ENCODE data around the gene MSRB1. TPM values are rescaled to one million over a fixed set of nuclear protein-coding genes. Genes with fewer than 3 reads are reported as not detected.

The MSRB1 gene
- total and polyA plus RNA-seq, 2 of the 13 experiments (the other 11 are each of a cell fraction or from before 2014, with no cell fraction given): 32.1 to 75.4 TPM

DNA sequence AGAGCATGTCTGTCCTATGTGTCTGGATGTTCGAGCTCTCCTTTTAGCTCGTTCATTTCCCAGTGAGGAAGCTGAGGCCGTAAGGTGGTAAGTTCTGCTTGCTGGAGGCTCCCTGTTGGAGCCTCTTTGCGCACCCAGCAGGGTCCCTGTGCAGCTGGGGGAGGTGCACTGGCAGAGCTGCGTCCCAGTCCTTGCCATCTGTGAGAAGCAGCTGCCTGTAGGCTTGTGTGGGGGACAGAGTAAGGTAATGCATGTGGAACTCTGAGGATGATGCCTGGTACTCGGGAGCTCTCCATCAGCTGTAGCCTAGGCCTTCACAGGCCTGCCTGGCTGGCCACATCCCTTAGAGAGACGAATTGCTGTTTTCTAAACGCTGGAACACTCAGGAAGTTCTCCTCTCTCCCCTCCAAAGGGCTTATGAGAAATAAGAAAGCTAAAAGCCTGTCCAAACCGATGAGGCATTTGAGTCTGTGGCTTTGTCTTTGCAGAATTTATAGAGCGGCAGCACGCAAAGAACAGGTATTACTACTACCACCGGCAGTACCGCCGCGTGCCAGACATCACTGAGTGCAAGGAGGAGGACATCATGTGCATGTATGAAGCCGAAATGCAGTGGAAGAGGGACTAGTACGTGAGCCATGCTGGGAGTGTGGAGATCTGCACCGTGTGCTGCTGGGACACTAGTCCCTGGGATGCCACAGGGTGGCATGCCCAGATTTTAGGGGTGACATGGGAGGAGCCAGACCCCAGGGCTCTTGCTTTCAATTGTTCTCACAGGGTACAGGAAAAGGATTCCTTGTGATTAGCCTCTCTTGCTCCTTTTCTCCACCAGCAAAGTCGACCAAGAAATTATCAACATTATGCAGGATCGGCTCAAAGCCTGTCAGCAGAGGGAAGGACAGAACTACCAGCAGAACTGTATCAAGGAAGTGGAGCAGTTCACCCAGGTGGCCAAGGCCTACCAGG is 17.9 kb upstream of the MSRB1 start (continued):
- TF ChIP-seq, protein P1, sequence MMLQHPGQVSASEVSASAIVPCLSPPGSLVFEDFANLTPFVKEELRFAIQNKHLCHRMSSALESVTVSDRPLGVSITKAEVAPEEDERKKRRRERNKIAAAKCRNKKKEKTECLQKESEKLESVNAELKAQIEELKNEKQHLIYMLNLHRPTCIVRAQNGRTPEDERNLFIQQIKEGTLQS (CRISPR knock-in tag; IDR thresholded peaks at IDR 0.05): no peak
- TF ChIP-seq, protein P2, sequence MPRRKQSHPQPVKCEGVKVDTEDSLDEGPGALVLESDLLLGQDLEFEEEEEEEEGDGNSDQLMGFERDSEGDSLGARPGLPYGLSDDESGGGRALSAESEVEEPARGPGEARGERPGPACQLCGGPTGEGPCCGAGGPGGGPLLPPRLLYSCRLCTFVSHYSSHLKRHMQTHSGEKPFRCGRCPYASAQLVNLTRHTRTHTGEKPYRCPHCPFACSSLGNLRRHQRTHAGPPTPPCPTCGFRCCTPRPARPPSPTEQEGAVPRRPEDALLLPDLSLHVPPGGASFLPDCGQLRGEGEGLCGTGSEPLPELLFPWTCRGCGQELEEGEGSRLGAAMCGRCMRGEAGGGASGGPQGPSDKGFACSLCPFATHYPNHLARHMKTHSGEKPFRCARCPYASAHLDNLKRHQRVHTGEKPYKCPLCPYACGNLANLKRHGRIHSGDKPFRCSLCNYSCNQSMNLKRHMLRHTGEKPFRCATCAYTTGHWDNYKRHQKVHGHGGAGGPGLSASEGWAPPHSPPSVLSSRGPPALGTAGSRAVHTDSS (CRISPR knock-in tag; conservative IDR thresholded peaks at IDR 0.05): no peak
- 0 out of 2 replicates have a peak, but pooled peaks have one; percentile 16 for TF ChIP-seq NFIB (CRISPR knock-in tag; IDR thresholded peaks at IDR 0.05; ENCODE audit: borderline replicate concordance)
- TF ChIP-seq, protein P3, sequence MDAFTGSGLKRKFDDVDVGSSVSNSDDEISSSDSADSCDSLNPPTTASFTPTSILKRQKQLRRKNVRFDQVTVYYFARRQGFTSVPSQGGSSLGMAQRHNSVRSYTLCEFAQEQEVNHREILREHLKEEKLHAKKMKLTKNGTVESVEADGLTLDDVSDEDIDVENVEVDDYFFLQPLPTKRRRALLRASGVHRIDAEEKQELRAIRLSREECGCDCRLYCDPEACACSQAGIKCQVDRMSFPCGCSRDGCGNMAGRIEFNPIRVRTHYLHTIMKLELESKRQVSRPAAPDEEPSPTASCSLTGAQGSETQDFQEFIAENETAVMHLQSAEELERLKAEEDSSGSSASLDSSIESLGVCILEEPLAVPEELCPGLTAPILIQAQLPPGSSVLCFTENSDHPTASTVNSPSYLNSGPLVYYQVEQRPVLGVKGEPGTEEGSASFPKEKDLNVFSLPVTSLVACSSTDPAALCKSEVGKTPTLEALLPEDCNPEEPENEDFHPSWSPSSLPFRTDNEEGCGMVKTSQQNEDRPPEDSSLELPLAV (CRISPR knock-in tag; conservative IDR thresholded peaks at IDR 0.05; ENCODE audit: low read depth): no peak
- TF ChIP-seq, protein P4, sequence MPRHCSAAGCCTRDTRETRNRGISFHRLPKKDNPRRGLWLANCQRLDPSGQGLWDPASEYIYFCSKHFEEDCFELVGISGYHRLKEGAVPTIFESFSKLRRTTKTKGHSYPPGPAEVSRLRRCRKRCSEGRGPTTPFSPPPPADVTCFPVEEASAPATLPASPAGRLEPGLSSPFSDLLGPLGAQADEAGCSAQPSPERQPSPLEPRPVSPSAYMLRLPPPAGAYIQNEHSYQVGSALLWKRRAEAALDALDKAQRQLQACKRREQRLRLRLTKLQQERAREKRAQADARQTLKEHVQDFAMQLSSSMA (CRISPR knock-in tag; IDR thresholded peaks at IDR 0.05): no peak
- TF ChIP-seq, protein P5, sequence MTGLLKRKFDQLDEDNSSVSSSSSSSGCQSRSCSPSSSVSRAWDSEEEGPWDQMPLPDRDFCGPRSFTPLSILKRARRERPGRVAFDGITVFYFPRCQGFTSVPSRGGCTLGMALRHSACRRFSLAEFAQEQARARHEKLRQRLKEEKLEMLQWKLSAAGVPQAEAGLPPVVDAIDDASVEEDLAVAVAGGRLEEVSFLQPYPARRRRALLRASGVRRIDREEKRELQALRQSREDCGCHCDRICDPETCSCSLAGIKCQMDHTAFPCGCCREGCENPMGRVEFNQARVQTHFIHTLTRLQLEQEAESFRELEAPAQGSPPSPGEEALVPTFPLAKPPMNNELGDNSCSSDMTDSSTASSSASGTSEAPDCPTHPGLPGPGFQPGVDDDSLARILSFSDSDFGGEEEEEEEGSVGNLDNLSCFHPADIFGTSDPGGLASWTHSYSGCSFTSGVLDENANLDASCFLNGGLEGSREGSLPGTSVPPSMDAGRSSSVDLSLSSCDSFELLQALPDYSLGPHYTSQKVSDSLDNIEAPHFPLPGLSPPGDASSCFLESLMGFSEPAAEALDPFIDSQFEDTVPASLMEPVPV (CRISPR knock-in tag; IDR thresholded peaks at IDR 0.05): no peak; the same call in 1 of the 2 replicates
- TF ChIP-seq, protein P6, sequence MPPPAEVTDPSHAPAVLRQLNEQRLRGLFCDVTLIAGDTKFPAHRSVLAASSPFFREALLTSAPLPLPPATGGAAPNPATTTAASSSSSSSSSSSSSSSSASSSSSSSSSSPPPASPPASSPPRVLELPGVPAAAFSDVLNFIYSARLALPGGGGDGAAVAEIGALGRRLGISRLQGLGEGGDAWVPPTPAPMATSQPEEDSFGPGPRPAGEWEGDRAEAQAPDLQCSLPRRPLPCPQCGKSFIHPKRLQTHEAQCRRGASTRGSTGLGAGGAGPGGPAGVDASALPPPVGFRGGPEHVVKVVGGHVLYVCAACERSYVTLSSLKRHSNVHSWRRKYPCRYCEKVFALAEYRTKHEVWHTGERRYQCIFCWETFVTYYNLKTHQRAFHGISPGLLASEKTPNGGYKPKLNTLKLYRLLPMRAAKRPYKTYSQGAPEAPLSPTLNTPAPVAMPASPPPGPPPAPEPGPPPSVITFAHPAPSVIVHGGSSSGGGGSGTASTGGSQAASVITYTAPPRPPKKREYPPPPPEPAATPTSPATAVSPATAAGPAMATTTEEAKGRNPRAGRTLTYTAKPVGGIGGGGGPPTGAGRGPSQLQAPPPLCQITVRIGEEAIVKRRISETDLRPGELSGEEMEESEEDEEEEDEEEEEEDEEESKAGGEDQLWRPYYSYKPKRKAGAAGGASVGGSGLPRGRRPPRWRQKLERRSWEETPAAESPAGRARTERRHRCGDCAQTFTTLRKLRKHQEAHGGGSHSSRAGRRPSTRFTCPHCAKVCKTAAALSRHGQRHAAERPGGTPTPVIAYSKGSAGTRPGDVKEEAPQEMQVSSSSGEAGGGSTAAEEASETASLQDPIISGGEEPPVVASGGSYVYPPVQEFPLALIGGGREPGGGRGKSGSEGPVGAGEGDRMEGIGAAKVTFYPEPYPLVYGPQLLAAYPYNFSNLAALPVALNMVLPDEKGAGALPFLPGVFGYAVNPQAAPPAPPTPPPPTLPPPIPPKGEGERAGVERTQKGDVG (CRISPR knock-in tag; IDR thresholded peaks at IDR 0.05; ENCODE audit: borderline replicate concordance): no peak
- TF ChIP-seq, protein P7, sequence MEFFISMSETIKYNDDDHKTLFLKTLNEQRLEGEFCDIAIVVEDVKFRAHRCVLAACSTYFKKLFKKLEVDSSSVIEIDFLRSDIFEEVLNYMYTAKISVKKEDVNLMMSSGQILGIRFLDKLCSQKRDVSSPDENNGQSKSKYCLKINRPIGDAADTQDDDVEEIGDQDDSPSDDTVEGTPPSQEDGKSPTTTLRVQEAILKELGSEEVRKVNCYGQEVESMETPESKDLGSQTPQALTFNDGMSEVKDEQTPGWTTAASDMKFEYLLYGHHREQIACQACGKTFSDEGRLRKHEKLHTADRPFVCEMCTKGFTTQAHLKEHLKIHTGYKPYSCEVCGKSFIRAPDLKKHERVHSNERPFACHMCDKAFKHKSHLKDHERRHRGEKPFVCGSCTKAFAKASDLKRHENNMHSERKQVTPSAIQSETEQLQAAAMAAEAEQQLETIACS (CRISPR knock-in tag; IDR thresholded peaks at IDR 0.05): no peak
- TF ChIP-seq HCFC1 (IDR thresholded peaks at IDR 0.05; ENCODE audit: low read depth, low read length): no peak
- no peak for TF ChIP-seq RFXANK (CRISPR knock-in tag; IDR thresholded peaks at IDR 0.05)
- TF ChIP-seq ARNTL (CRISPR knock-in tag; IDR thresholded peaks at IDR 0.05): no peak
- 0 out of 2 replicates have a peak, but pooled peaks have one; percentile 34 for TF ChIP-seq THAP11 (CRISPR knock-in tag; IDR thresholded peaks at IDR 0.05)
- TF ChIP-seq ZNF772 (CRISPR knock-in tag; IDR thresholded peaks at IDR 0.05): 0 out of 2 replicates have a peak, but pooled peaks have one; percentile 50
- TF ChIP-seq TOE1 (CRISPR knock-in tag; IDR thresholded peaks at IDR 0.05): no peak
- TF ChIP-seq TGIF2 (CRISPR knock-in tag; IDR thresholded peaks at IDR 0.05): no peak

All from HepG2 (cell line).